ENCODE measurements around the gene AQP1. TPM values are rescaled to one million over a fixed set of nuclear protein-coding genes. Genes with fewer than 3 reads are reported as not detected.

Gene AQP1
- total RNA-seq, 5 donors from 2014 or later (not counting 1 experiment from before 2014, with no cell fraction given), result 0.13 to 1.9 (median 0.79) TPM

- Mint-ChIP-seq H3K4me3 (no peak overlapping the region), H3K4me1 (no peaks in the 10 kb centered on the region), H3K27me3 (no peaks in the 10 kb centered on the region), H3K27ac (no peak overlapping the region), H3K36me3 (no peaks in the 10 kb centered on the region), H3K9me3 (no peaks in the 10 kb centered on the region)
- DNase-seq (no peak), ATAC-seq (replicated peaks in 1 of 4) (no peak)
- no peaks in the 10 kb centered on the region for H3K36me3 ChIP-seq (ENCODE audit: control insufficient read depth in 2 of 2, extremely low read depth in 1 of 2, insufficient read depth in 1 of 2, low read length in 1 of 2)
- no peaks in the 10 kb centered on the region for H3K9me3 ChIP-seq
- CTCF ChIA-PET, result no interaction called here
- H3K27me3 ChIP-seq (replicated peaks in 1 of 2; ENCODE audit: control insufficient read depth in 2 of 2, extremely low read depth in 1 of 2, insufficient read depth in 2 of 2, low read length in 1 of 2), result peaks cover 0 to 4% of the 10 kb centered on the region in 2 experiments
- H3K4me3 ChIP-seq (ENCODE audit: control insufficient read depth in 1 of 2, extremely low read depth in 1 of 2, low read length in 1 of 2), result no peak overlapping the region
- 86% methylated on average over 2 of the region's 7 CpGs for WGBS (ENCODE audit: insufficient coverage)
- POLR2A ChIA-PET, result no interaction called here
- H3K4me1 ChIP-seq (ENCODE audit: control insufficient read depth in 1 of 2, extremely low read depth in 1 of 2, insufficient read depth in 2 of 2, low read length in 2 of 2), result no peaks in the 10 kb centered on the region
- no peak overlapping the region for H3K27ac ChIP-seq (ENCODE audit: low read length)
Observed at GRCh38 chr7:30866939-30867338, 44.7 kb upstream of the AQP1 start.

GRCh38 chr7:30867483-30867882, 44.2 kb upstream of the AQP1 start:
- no peak for ATAC-seq (replicated peaks in 1 of 4)
- POLR2A ChIA-PET, result no interaction called here
- H3K4me3 ChIP-seq (ENCODE audit: control insufficient read depth in 1 of 2, extremely low read depth in 1 of 2, low read length in 1 of 2), result no peak overlapping the region
- H3K27me3 Mint-ChIP-seq, result no peaks in the 10 kb centered on the region
- H3K9me3 Mint-ChIP-seq, result no peaks in the 10 kb centered on the region
- no peak for DNase-seq
- H3K27ac ChIP-seq (ENCODE audit: low read length), result no peak overlapping the region
- CTCF ChIA-PET, result no interaction called here
- no peaks in the 10 kb centered on the region for H3K9me3 ChIP-seq
- no peak overlapping the region for H3K4me3 Mint-ChIP-seq
- H3K4me1 ChIP-seq (ENCODE audit: control insufficient read depth in 1 of 2, extremely low read depth in 1 of 2, insufficient read depth in 2 of 2, low read length in 2 of 2), result no peaks in the 10 kb centered on the region
- H3K27me3 ChIP-seq (replicated peaks in 1 of 2; ENCODE audit: control insufficient read depth in 2 of 2, extremely low read depth in 1 of 2, insufficient read depth in 2 of 2, low read length in 1 of 2), result peaks cover 0 to 4% of the 10 kb centered on the region in 2 experiments
- no peaks in the 10 kb centered on the region for H3K4me1 Mint-ChIP-seq
- H3K36me3 ChIP-seq (ENCODE audit: control insufficient read depth in 2 of 2, extremely low read depth in 1 of 2, insufficient read depth in 1 of 2, low read length in 1 of 2), result no peaks in the 10 kb centered on the region
- no peak overlapping the region for H3K27ac Mint-ChIP-seq
- WGBS (ENCODE audit: insufficient coverage), result 100% methylated on average over 1 of the region's 1 CpG
- H3K36me3 Mint-ChIP-seq, result no peaks in the 10 kb centered on the region

GRCh38 chr7:30869794-30870611, 41.6 kb upstream of the AQP1 start:
- 84% methylated on average over 5 of the region's 13 CpGs for WGBS (ENCODE audit: insufficient coverage)
- Mint-ChIP-seq H3K4me1 (no peaks in the 10 kb centered on the region), H3K9me3 (no peaks in the 10 kb centered on the region), H3K36me3 (peaks cover 3% of the 10 kb centered on the region), H3K4me3 (no peak overlapping the region), H3K27ac (no peak overlapping the region), H3K27me3 (no peaks in the 10 kb centered on the region)
- Histone ChIP-seq H3K27me3 (replicated peaks in 1 of 2; ENCODE audit: control insufficient read depth in 2 of 2, extremely low read depth in 1 of 2, insufficient read depth in 2 of 2, low read length in 1 of 2) (no peaks in the 10 kb centered on the region), H3K9me3 (no peaks in the 10 kb centered on the region), H3K4me1 (ENCODE audit: control insufficient read depth in 1 of 2, extremely low read depth in 1 of 2, insufficient read depth in 2 of 2, low read length in 2 of 2) (no peaks in the 10 kb centered on the region), H3K4me3 (ENCODE audit: control insufficient read depth in 1 of 2, extremely low read depth in 1 of 2, low read length in 1 of 2) (no peak overlapping the region), H3K36me3 (ENCODE audit: control insufficient read depth in 2 of 2, extremely low read depth in 1 of 2, insufficient read depth in 1 of 2, low read length in 1 of 2) (no peaks in the 10 kb centered on the region), H3K27ac (ENCODE audit: low read length) (no peak overlapping the region)
- POLR2A ChIA-PET, result no interaction called here
- CTCF ChIA-PET, result interaction anchor here in 1 of 2 donors (1.0 kb wide), 1 partner anchor 113 kb away, joined by 3 read pairs; no protein-coding TSS in a partner anchor
- DNase-seq, result no peak
- ATAC-seq (replicated peaks in 1 of 4), result no peak

GRCh38 chr7:30870821-30871518, 40.7 kb upstream of the AQP1 start:
- ChIA-PET CTCF (interaction anchor here in 1 of 2 donors (1.0 kb wide), 1 partner anchor 112 kb away, joined by 3 read pairs; no protein-coding TSS in a partner anchor), POLR2A (no interaction called here)
- Histone ChIP-seq H3K36me3 (ENCODE audit: control insufficient read depth in 2 of 2, extremely low read depth in 1 of 2, insufficient read depth in 1 of 2, low read length in 1 of 2) (no peaks in the 10 kb centered on the region), H3K4me3 (ENCODE audit: control insufficient read depth in 1 of 2, extremely low read depth in 1 of 2, low read length in 1 of 2) (no peak overlapping the region), H3K27me3 (replicated peaks in 1 of 2; ENCODE audit: control insufficient read depth in 2 of 2, extremely low read depth in 1 of 2, insufficient read depth in 2 of 2, low read length in 1 of 2) (no peaks in the 10 kb centered on the region), H3K9me3 (no peaks in the 10 kb centered on the region), H3K4me1 (ENCODE audit: control insufficient read depth in 1 of 2, extremely low read depth in 1 of 2, insufficient read depth in 2 of 2, low read length in 2 of 2) (no peaks in the 10 kb centered on the region), H3K27ac (ENCODE audit: low read length) (no peak overlapping the region)
- H3K4me3 Mint-ChIP-seq, result no peak overlapping the region
- WGBS (ENCODE audit: insufficient coverage), result 72% methylated on average over 4 of the region's 10 CpGs
- no peaks in the 10 kb centered on the region for H3K9me3 Mint-ChIP-seq
- DNase-seq (no peak), ATAC-seq (replicated peaks in 1 of 4) (no peak)
- H3K36me3 Mint-ChIP-seq, result peaks cover 3% of the 10 kb centered on the region
- H3K27me3 Mint-ChIP-seq, result no peaks in the 10 kb centered on the region
- no peaks in the 10 kb centered on the region for H3K4me1 Mint-ChIP-seq
- no peak overlapping the region for H3K27ac Mint-ChIP-seq

GRCh38 chr7:30871655-30872054, 40.0 kb upstream of the AQP1 start:
- ChIA-PET POLR2A (no interaction called here), CTCF (no interaction called here)
- Histone ChIP-seq H3K27me3 (replicated peaks in 1 of 2; ENCODE audit: control insufficient read depth in 2 of 2, extremely low read depth in 1 of 2, insufficient read depth in 2 of 2, low read length in 1 of 2) (no peaks in the 10 kb centered on the region), H3K4me1 (ENCODE audit: control insufficient read depth in 1 of 2, extremely low read depth in 1 of 2, insufficient read depth in 2 of 2, low read length in 2 of 2) (no peaks in the 10 kb centered on the region), H3K36me3 (ENCODE audit: control insufficient read depth in 2 of 2, extremely low read depth in 1 of 2, insufficient read depth in 1 of 2, low read length in 1 of 2) (no peaks in the 10 kb centered on the region), H3K4me3 (ENCODE audit: control insufficient read depth in 1 of 2, extremely low read depth in 1 of 2, low read length in 1 of 2) (no peak overlapping the region), H3K27ac (ENCODE audit: low read length) (no peak overlapping the region), H3K9me3 (no peaks in the 10 kb centered on the region)
- H3K4me1 Mint-ChIP-seq, result no peaks in the 10 kb centered on the region
- no peaks in the 10 kb centered on the region for H3K9me3 Mint-ChIP-seq
- H3K27me3 Mint-ChIP-seq, result no peaks in the 10 kb centered on the region
- DNase-seq (no peak), ATAC-seq (replicated peaks in 1 of 4) (no peak)
- H3K27ac Mint-ChIP-seq, result no peak overlapping the region
- 95% methylated on average over 4 of the region's 5 CpGs for WGBS (ENCODE audit: insufficient coverage)
- H3K36me3 Mint-ChIP-seq, result peaks cover 3% of the 10 kb centered on the region
- no peak overlapping the region for H3K4me3 Mint-ChIP-seq

GRCh38 chr7:30873207-30873606, 38.4 kb upstream of the AQP1 start:
- Histone ChIP-seq H3K9me3 (no peaks in the 10 kb centered on the region), H3K4me1 (ENCODE audit: control insufficient read depth in 1 of 2, extremely low read depth in 1 of 2, insufficient read depth in 2 of 2, low read length in 2 of 2) (no peaks in the 10 kb centered on the region), H3K4me3 (ENCODE audit: control insufficient read depth in 1 of 2, extremely low read depth in 1 of 2, low read length in 1 of 2) (no peak overlapping the region), H3K27me3 (replicated peaks in 1 of 2; ENCODE audit: control insufficient read depth in 2 of 2, extremely low read depth in 1 of 2, insufficient read depth in 2 of 2, low read length in 1 of 2) (no peaks in the 10 kb centered on the region), H3K36me3 (ENCODE audit: control insufficient read depth in 2 of 2, extremely low read depth in 1 of 2, insufficient read depth in 1 of 2, low read length in 1 of 2) (no peaks in the 10 kb centered on the region), H3K27ac (ENCODE audit: low read length) (no peak overlapping the region)
- Mint-ChIP-seq H3K27me3 (no peaks in the 10 kb centered on the region), H3K36me3 (peaks cover 3% of the 10 kb centered on the region), H3K4me3 (no peak overlapping the region), H3K27ac (no peak overlapping the region), H3K4me1 (no peaks in the 10 kb centered on the region), H3K9me3 (no peaks in the 10 kb centered on the region)
- POLR2A ChIA-PET, result no interaction called here
- no peak for ATAC-seq (replicated peaks in 1 of 4)
- WGBS (ENCODE audit: insufficient coverage), result no CpG with 5 or more reads among the region's 2 CpGs
- DNase-seq, result no peak
- CTCF ChIA-PET, result no interaction called here
